Measurements from ENCODE around the gene TRIM17.

Gene TRIM17

DNA sequence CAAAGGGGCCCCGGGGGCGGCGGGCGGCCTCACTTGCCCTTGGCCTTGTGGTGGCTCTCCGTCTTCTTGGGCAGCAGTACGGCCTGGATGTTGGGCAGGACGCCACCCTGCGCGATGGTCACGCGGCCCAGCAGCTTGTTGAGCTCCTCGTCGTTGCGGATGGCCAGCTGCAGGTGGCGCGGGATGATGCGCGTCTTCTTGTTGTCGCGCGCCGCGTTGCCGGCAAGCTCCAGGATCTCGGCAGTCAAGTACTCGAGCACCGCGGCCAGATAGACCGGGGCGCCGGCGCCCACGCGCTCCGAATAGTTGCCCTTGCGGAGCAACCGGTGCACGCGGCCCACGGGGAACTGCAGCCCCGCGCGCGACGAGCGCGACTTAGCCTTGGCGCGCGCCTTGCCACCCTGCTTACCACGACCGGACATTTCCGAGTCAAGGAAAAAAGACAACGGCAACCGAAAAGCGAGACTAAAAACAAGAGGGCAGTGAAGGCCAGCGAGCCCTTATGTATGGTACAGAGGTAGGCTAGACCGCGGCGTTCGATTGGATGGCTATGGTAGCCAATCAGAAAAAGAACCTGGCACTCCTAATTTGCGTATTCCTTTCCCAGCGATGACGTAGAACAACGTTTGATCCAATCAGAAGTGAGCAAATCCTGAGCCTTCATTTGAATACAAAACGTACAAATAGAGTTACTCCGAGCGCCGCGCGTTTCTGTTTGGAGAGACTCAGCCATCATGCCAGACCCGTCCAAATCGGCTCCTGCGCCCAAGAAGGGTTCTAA is 40.9 kb upstream of the TRIM17 start:
- H3K27ac ChIP-seq (ENCODE audit: low read length): peak overlapping the region; percentile 54
- H3K9me3 ChIP-seq (ENCODE audit: control insufficient read depth in 1 of 2, low read length in 2 of 2): no peaks in the 10 kb centered on the region
- H3K4me3 ChIP-seq (ENCODE audit: low read depth in 1 of 2, low read length in 2 of 2): peak overlapping the region; percentile 58 to 70
- H3K4me1 ChIP-seq (ENCODE audit: control insufficient read depth in 1 of 2, insufficient read depth in 2 of 2, low read length in 2 of 2): peaks cover 0 to 28% of the 10 kb centered on the region in 2 donors
- no peaks in the 10 kb centered on the region for H3K36me3 ChIP-seq (ENCODE audit: control insufficient read depth in 1 of 2, insufficient read depth in 2 of 2, low read length in 2 of 2)
- H3K27me3 ChIP-seq (ENCODE audit: low read depth, low read length): peaks cover 18% of the 10 kb centered on the region

GRCh38 chr1:228457017-228457395 is 40.3 kb upstream of the TRIM17 start:
- H3K36me3 ChIP-seq (ENCODE audit: control insufficient read depth in 1 of 2, insufficient read depth in 2 of 2, low read length in 2 of 2): no peaks in the 10 kb centered on the region
- H3K27me3 ChIP-seq (ENCODE audit: low read depth, low read length): peaks cover 14% of the 10 kb centered on the region
- peaks cover 0 to 28% of the 10 kb centered on the region in 2 donors for H3K4me1 ChIP-seq (ENCODE audit: control insufficient read depth in 1 of 2, insufficient read depth in 2 of 2, low read length in 2 of 2)

DNA sequence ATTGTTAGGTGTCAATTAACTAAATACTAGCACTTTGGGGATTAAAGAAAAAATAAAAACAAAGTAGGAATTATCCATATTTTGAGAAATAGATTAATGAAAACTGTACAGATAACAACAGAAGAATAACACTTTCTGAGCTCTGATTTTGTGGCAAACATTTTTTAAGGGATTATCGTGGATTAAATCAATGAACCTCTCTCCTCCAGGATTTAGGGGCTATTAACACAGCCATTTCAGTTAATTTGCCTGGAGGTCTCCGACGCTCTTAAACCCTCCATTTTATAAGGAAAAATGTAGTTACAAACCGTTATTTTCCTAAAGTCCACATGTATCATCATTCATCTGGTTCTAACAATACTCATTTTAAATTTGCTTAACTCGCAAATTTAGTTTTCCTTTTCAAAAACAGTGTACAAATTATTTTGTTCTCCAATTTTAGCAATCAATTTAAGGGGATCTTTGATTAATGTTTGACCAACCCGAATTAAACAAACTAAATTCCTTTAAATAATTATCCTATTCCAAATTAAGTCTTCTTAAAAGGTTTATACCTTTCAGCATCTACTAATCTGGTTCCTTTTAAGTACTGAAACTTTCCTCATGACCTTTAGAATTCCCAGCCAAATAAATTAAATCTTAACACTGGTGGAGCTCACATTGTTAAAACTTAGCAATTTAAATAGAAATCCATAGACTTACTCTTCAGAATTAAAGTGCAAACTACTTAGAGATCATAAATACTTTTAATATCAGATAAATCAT is 39.8 kb upstream of the TRIM17 start:
- Histone ChIP-seq H3K4me1 (ENCODE audit: control insufficient read depth in 1 of 2, insufficient read depth in 2 of 2, low read length in 2 of 2) (peaks cover 0 to 28% of the 10 kb centered on the region in 2 donors), H3K36me3 (ENCODE audit: control insufficient read depth in 1 of 2, insufficient read depth in 2 of 2, low read length in 2 of 2) (no peaks in the 10 kb centered on the region), H3K4me3 (ENCODE audit: low read depth in 1 of 2, low read length in 2 of 2) (peak overlapping the region; percentile 58 to 70), H3K27ac (ENCODE audit: low read length) (peak overlapping the region; percentile 54), H3K27me3 (ENCODE audit: low read depth, low read length) (peaks cover 8% of the 10 kb centered on the region), H3K9me3 (ENCODE audit: control insufficient read depth in 1 of 2, low read length in 2 of 2) (no peaks in the 10 kb centered on the region)

More at GRCh38 chr1:228457017-228457395, 40.3 kb upstream of the TRIM17 start:
- Histone ChIP-seq H3K9me3 (ENCODE audit: control insufficient read depth in 1 of 2, low read length in 2 of 2) (no peaks in the 10 kb centered on the region), H3K27ac (ENCODE audit: low read length) (peak overlapping the region; percentile 54), H3K4me3 (ENCODE audit: low read depth in 1 of 2, low read length in 2 of 2) (peak overlapping the region; percentile 58 to 70)

DNA sequence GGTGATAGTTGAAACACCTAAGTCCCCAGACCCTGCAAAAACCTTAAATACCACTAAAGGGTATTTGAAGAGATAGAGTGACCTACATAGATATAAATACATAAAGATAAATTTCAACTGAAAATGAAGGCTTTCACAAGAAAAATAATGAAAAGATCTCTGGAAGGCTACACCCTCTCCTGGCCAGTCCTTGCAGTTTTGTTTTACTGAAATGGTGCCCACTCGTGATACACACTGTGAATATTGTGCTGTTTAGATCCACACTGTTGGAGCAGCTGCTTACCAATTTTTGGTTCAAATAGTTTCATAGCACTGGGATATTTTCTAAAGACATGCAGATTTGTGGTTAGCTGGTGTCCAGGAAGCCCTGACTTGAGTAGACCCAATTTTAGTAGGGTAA is 39.1 kb upstream of the TRIM17 start:
- no peak overlapping the region for H3K27ac ChIP-seq (ENCODE audit: low read length)
- H3K9me3 ChIP-seq (ENCODE audit: control insufficient read depth in 1 of 2, low read length in 2 of 2): no peaks in the 10 kb centered on the region
- H3K27me3 ChIP-seq (ENCODE audit: low read depth, low read length): peaks cover 3% of the 10 kb centered on the region
- H3K4me3 ChIP-seq (ENCODE audit: low read depth in 1 of 2, low read length in 2 of 2): no peak overlapping the region
- H3K36me3 ChIP-seq (ENCODE audit: control insufficient read depth in 1 of 2, insufficient read depth in 2 of 2, low read length in 2 of 2): no peaks in the 10 kb centered on the region
- peaks cover 0 to 28% of the 10 kb centered on the region in 2 donors for H3K4me1 ChIP-seq (ENCODE audit: control insufficient read depth in 1 of 2, insufficient read depth in 2 of 2, low read length in 2 of 2)

DNA sequence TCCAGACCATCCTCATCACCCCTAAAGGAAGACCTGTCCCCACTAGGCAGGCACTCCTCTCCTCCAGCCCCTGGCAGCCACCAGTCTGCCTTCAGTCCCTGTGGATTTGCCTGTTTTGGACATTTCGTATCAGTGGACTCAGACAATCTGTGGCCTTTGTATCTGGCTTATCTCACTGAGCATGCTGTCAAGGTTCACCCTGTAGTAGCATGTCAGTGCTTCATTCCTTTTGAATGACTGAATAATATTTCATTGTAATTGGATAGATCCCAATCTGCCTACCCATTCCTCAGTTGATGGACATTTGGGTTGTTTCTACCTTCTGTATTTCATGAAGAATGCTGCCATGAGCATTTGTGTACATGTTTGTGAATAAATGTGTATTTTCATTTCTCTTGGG is 37.6 kb upstream of the TRIM17 start:
- Histone ChIP-seq H3K4me1 (ENCODE audit: control insufficient read depth in 1 of 2, insufficient read depth in 2 of 2, low read length in 2 of 2) (peaks cover 0 to 23% of the 10 kb centered on the region in 2 donors), H3K27ac (ENCODE audit: low read length) (no peak overlapping the region), H3K4me3 (ENCODE audit: low read depth in 1 of 2, low read length in 2 of 2) (no peak overlapping the region), H3K36me3 (ENCODE audit: control insufficient read depth in 1 of 2, insufficient read depth in 2 of 2, low read length in 2 of 2) (no peaks in the 10 kb centered on the region), H3K9me3 (ENCODE audit: control insufficient read depth in 1 of 2, low read length in 2 of 2) (no peaks in the 10 kb centered on the region), H3K27me3 (ENCODE audit: low read depth, low read length) (peaks cover 2% of the 10 kb centered on the region)

GRCh38 chr1:228453614-228454013 is 37.0 kb upstream of the TRIM17 start:
- H3K27ac ChIP-seq (ENCODE audit: low read length): no peak overlapping the region
- H3K4me1 ChIP-seq (ENCODE audit: control insufficient read depth in 1 of 2, insufficient read depth in 2 of 2, low read length in 2 of 2): peaks cover 0 to 19% of the 10 kb centered on the region in 2 donors
- no peaks in the 10 kb centered on the region for H3K36me3 ChIP-seq (ENCODE audit: control insufficient read depth in 1 of 2, insufficient read depth in 2 of 2, low read length in 2 of 2)
- no peaks in the 10 kb centered on the region for H3K9me3 ChIP-seq (ENCODE audit: control insufficient read depth in 1 of 2, low read length in 2 of 2)
- no peak overlapping the region for H3K4me3 ChIP-seq (ENCODE audit: low read depth in 1 of 2, low read length in 2 of 2)
- no peaks in the 10 kb centered on the region for H3K27me3 ChIP-seq (ENCODE audit: low read depth, low read length)

DNA sequence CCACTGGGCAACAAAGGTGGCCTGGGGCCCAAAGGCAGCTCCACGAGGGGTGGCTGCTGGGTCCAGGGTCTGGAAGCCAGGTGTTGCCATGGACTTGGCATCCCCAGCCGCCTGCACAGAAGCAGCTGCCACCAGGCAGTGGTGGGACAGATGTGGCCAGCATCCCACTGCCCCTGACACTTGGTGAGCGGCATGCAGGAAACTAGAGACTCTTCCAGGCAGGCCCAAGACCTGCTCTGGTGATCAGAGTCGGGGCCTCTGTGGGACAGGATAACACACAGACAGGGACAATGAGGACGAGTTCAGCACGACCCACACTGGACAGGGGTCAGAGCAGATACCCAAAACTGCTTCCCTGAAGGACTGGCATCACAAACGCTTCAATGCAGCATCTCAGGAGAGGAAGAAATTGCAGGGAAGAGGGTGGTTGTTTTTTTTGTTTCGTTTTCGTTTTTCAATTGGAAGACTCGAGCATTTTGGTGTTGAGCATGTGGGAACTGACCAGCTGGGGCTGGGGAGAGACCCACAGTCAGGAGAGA is 36.4 kb upstream of the TRIM17 start:
- Histone ChIP-seq H3K9me3 (ENCODE audit: control insufficient read depth in 1 of 2, low read length in 2 of 2) (no peaks in the 10 kb centered on the region), H3K27ac (ENCODE audit: low read length) (no peak overlapping the region), H3K4me1 (ENCODE audit: control insufficient read depth in 1 of 2, insufficient read depth in 2 of 2, low read length in 2 of 2) (peaks cover 0 to 13% of the 10 kb centered on the region in 2 donors), H3K4me3 (ENCODE audit: low read depth in 1 of 2, low read length in 2 of 2) (no peak overlapping the region), H3K36me3 (ENCODE audit: control insufficient read depth in 1 of 2, insufficient read depth in 2 of 2, low read length in 2 of 2) (no peaks in the 10 kb centered on the region), H3K27me3 (ENCODE audit: low read depth, low read length) (no peaks in the 10 kb centered on the region)

DNA sequence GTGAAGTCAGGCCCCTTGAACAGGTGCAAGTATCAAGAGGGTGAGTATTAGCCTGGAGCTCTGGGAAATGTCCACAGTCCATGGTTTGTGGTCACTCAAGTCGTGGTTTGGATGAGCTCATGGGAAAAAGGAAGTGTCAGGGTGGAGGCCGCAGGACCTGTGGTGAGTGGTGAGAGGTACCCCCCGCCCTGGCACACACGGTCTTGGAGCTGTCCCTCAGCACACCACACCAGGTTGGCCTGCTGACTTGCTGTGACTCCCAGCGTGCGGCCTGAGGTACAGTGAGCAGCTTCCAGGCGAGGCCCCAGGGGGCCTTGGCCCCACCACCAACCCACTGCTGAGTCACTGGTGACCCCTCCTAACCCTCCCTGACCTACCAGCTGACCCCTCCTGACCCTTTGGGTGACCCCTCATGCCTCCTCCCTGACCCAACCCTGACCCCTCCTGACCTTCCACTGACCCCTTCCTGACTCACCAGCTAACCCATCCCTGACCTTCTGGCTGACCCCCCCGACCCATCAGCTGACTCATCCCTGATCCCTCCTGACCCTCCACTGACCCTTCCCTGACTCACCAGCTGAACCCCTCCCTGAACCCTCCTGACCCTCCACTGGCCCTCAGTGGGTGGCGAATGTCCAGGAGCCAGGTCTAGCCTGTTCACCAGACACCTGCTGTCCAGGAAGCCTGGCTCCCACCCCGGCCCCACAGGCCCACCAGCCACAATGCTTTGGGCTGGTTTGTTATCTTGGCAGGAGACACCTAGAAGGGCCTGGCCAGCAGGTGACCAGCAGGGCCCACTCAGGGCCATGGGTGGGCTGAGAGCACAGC is 35.7 kb upstream of the TRIM17 start:
- Histone ChIP-seq H3K4me3 (ENCODE audit: low read depth in 1 of 2, low read length in 2 of 2) (no peak overlapping the region), H3K27ac (ENCODE audit: low read length) (no peak overlapping the region)

GRCh38 chr1:228450200-228450599 is 33.5 kb upstream of the TRIM17 start:
- H3K4me3 ChIP-seq (ENCODE audit: low read depth in 1 of 2, low read length in 2 of 2): no peak overlapping the region
- no peaks in the 10 kb centered on the region for H3K9me3 ChIP-seq (ENCODE audit: control insufficient read depth in 1 of 2, low read length in 2 of 2)

More for the DNA sequence above, 35.7 kb upstream of the TRIM17 start:
- peaks cover 0 to 7% of the 10 kb centered on the region in 2 donors for H3K4me1 ChIP-seq (ENCODE audit: control insufficient read depth in 1 of 2, insufficient read depth in 2 of 2, low read length in 2 of 2)
- peaks cover 6% of the 10 kb centered on the region for H3K27me3 ChIP-seq (ENCODE audit: low read depth, low read length)
- no peaks in the 10 kb centered on the region for H3K9me3 ChIP-seq (ENCODE audit: control insufficient read depth in 1 of 2, low read length in 2 of 2)
- H3K36me3 ChIP-seq (ENCODE audit: control insufficient read depth in 1 of 2, insufficient read depth in 2 of 2, low read length in 2 of 2): no peaks in the 10 kb centered on the region

GRCh38 chr1:228448372-228448771 is 31.7 kb upstream of the TRIM17 start:
- Histone ChIP-seq H3K27me3 (ENCODE audit: low read depth, low read length) (peaks cover 30% of the 10 kb centered on the region), H3K4me1 (ENCODE audit: control insufficient read depth in 1 of 2, insufficient read depth in 2 of 2, low read length in 2 of 2) (peaks cover 0 to 10% of the 10 kb centered on the region in 2 donors), H3K36me3 (ENCODE audit: control insufficient read depth in 1 of 2, insufficient read depth in 2 of 2, low read length in 2 of 2) (no peaks in the 10 kb centered on the region), H3K9me3 (ENCODE audit: control insufficient read depth in 1 of 2, low read length in 2 of 2) (no peaks in the 10 kb centered on the region), H3K4me3 (ENCODE audit: low read depth in 1 of 2, low read length in 2 of 2) (no peak overlapping the region), H3K27ac (ENCODE audit: low read length) (no peak overlapping the region)

More at GRCh38 chr1:228450200-228450599, 33.5 kb upstream of the TRIM17 start:
- Histone ChIP-seq H3K27ac (ENCODE audit: low read length) (no peak overlapping the region), H3K27me3 (ENCODE audit: low read depth, low read length) (peaks cover 18% of the 10 kb centered on the region), H3K36me3 (ENCODE audit: control insufficient read depth in 1 of 2, insufficient read depth in 2 of 2, low read length in 2 of 2) (no peaks in the 10 kb centered on the region), H3K4me1 (ENCODE audit: control insufficient read depth in 1 of 2, insufficient read depth in 2 of 2, low read length in 2 of 2) (peaks cover 0 to 10% of the 10 kb centered on the region in 2 donors)

All from muscle layer of duodenum (tissue), 2 donors.